ENCODE results near the gene NUDT17. TPM values are rescaled to one million over a fixed set of nuclear protein-coding genes. Genes with fewer than 3 reads are reported as not detected.
A peak's percentile ranks its signal among the peaks of the same experiment; 100 is the strongest.
"Not testable (repeated sequence)": the region's sequence is repeated elsewhere in the genome, so short reads cannot be mapped to it uniquely, and the experiment has no call there.

Gene NUDT17
- total RNA-seq, 1 donor from 2014 or later: 0.53 TPM

GRCh38 chr1:145806408-145806807 lies 39.0 kb upstream of the NUDT17 start:
- H3K4me3 ChIP-seq (ENCODE audit: low read depth, low read length): no peak overlapping the region
- TF ChIP-seq CTCF (IDR thresholded peaks at IDR 0.05; ENCODE audit: insufficient read depth, low read length, severe bottlenecking): no peak
- H3K27me3 ChIP-seq (ENCODE audit: control insufficient read depth, insufficient read depth, low read length): no peaks in the 10 kb centered on the region
- H3K36me3 ChIP-seq (ENCODE audit: control insufficient read depth, insufficient read depth, low read length): no peaks in the 10 kb centered on the region
- FAIRE-seq (no peak), DNase-seq (ENCODE audit: low read depth) (no peak)

- TF ChIP-seq CTCF (IDR thresholded peaks at IDR 0.05; ENCODE audit: insufficient read depth, low read length, severe bottlenecking): no peak
- Histone ChIP-seq H3K36me3 (ENCODE audit: control insufficient read depth, insufficient read depth, low read length) (no peaks in the 10 kb centered on the region), H3K27me3 (ENCODE audit: control insufficient read depth, insufficient read depth, low read length) (no peaks in the 10 kb centered on the region), H3K4me3 (ENCODE audit: low read depth, low read length) (no peak overlapping the region)
- FAIRE-seq (no peak), DNase-seq (ENCODE audit: low read depth) (no peak)
Observed at GRCh38 chr1:145806844-145807243, 38.6 kb upstream of the NUDT17 start.

- not testable (repeated sequence) for H3K36me3 ChIP-seq (ENCODE audit: control insufficient read depth, insufficient read depth, low read length); DNase-seq (ENCODE audit: low read depth); H3K4me3 ChIP-seq (ENCODE audit: low read depth, low read length); FAIRE-seq; H3K27me3 ChIP-seq (ENCODE audit: control insufficient read depth, insufficient read depth, low read length)
Observed at GRCh38 chr1:145812977-145813810, 32.2 kb upstream of the NUDT17 start.

GRCh38 chr1:145818095-145818494 lies 27.3 kb upstream of the NUDT17 start:
- not testable (repeated sequence) for H3K27me3 ChIP-seq (ENCODE audit: control insufficient read depth, insufficient read depth, low read length); FAIRE-seq; H3K4me3 ChIP-seq (ENCODE audit: low read depth, low read length); H3K36me3 ChIP-seq (ENCODE audit: control insufficient read depth, insufficient read depth, low read length)
- DNase-seq (ENCODE audit: low read depth): peak; percentile 34

- not testable (repeated sequence) for FAIRE-seq; H3K4me3 ChIP-seq (ENCODE audit: low read depth, low read length); H3K36me3 ChIP-seq (ENCODE audit: control insufficient read depth, insufficient read depth, low read length); DNase-seq (ENCODE audit: low read depth); H3K27me3 ChIP-seq (ENCODE audit: control insufficient read depth, insufficient read depth, low read length)
Observed at GRCh38 chr1:145822779-145823331, 22.6 kb upstream of the NUDT17 start.

- DNase-seq (ENCODE audit: low read depth): peak; percentile 66
- no peak for TF ChIP-seq CTCF (IDR thresholded peaks at IDR 0.05; ENCODE audit: insufficient read depth, low read length, severe bottlenecking)
- Histone ChIP-seq H3K27me3 (ENCODE audit: control insufficient read depth, insufficient read depth, low read length) (no peaks in the 10 kb centered on the region), H3K4me3 (ENCODE audit: low read depth, low read length) (peak within 1 kb of the TSS; percentile 94), H3K36me3 (ENCODE audit: control insufficient read depth, insufficient read depth, low read length) (peaks cover 14% of the 10 kb centered on the region)
- no peak for FAIRE-seq
Observed at GRCh38 chr1:145823565-145824498, 21.6 kb upstream of the NUDT17 start, which contains the start of the genes POLR3C and RNF115. POLR3C (plus strand) TSS chr1:145824200; CDS start chr1:145825777, 1,577 bp downstream. RNF115 (minus strand) TSS chr1:145824095; CDS start chr1:145823873, 222 bp downstream.

- DNase-seq (ENCODE audit: low read depth): no peak
- Histone ChIP-seq H3K36me3 (ENCODE audit: control insufficient read depth, insufficient read depth, low read length) (peaks cover 16% of the 10 kb centered on the region), H3K27me3 (ENCODE audit: control insufficient read depth, insufficient read depth, low read length) (no peaks in the 10 kb centered on the region), H3K4me3 (ENCODE audit: low read depth, low read length) (peak overlapping the region; percentile 94)
- FAIRE-seq: no peak
- TF ChIP-seq CTCF (IDR thresholded peaks at IDR 0.05; ENCODE audit: insufficient read depth, low read length, severe bottlenecking): no peak
Observed at GRCh38 chr1:145824499-145824842, 21.0 kb upstream of the NUDT17 start.

All from bronchial epithelial cell (primary cell).